ENCODE measurements around the gene CLK1. TPM values are rescaled to one million over a fixed set of nuclear protein-coding genes. Genes with fewer than 3 reads are reported as not detected.

Gene CLK1
- total RNA-seq, 6 experiments from 2014 or later: 29.9 to 81.5 (median 36.7) TPM

GRCh38 chr2:200843993-200844948 lies 20.2 kb downstream of the CLK1 start:
- WGBS (ENCODE audit: insufficient coverage, low coverage, low lambda C conversion rate, missing lambda C conversion rate): 84% methylated on average over 9 of the region's 24 CpGs
- ATAC-seq (peak in 2 of 4 donors; percentile 23 to 24), DNase-seq (no peak)
- intact Hi-C loops (cut with DNase I): no loop called here
- no peaks in the 10 kb centered on the region for H3K27me3 ChIP-seq
- H3K4me1 ChIP-seq: no peaks in the 10 kb centered on the region
- no peaks in the 10 kb centered on the region for H3K36me3 ChIP-seq
- H3K9me3 ChIP-seq: no peaks in the 10 kb centered on the region
- no peak overlapping the region for H3K4me3 ChIP-seq
- no peak overlapping the region for H3K27ac ChIP-seq
- TF ChIP-seq POLR2A (IDR thresholded peaks at IDR 0.05): no peak
- no peak for TF ChIP-seq CTCF (IDR thresholded peaks at IDR 0.05)

GRCh38 chr2:200839513-200839912 lies 24.9 kb downstream of the CLK1 start:
- DNase-seq (no peak), ATAC-seq (no peak)
- no CpG with 5 or more reads among the region's 3 CpGs for WGBS (ENCODE audit: insufficient coverage, low coverage, low lambda C conversion rate, missing lambda C conversion rate)
- Histone ChIP-seq H3K36me3 (no peaks in the 10 kb centered on the region), H3K9me3 (no peaks in the 10 kb centered on the region), H3K27ac (no peak overlapping the region), H3K4me3 (no peak overlapping the region), H3K4me1 (peaks cover 0 to 11% (median 0%) of the 10 kb centered on the region in 4 donors), H3K27me3 (no peaks in the 10 kb centered on the region)
- TF ChIP-seq POLR2A (IDR thresholded peaks at IDR 0.05) (no peak), CTCF (IDR thresholded peaks at IDR 0.05) (no peak)
- intact Hi-C loops (cut with DNase I): no loop called here

- no peaks in the 10 kb centered on the region for H3K36me3 ChIP-seq
- no peak for ATAC-seq
- H3K9me3 ChIP-seq: no peaks in the 10 kb centered on the region
- WGBS (ENCODE audit: insufficient coverage, low coverage, low lambda C conversion rate, missing lambda C conversion rate): 85% methylated on average over 3 of the region's 4 CpGs
- peaks cover 0 to 11% (median 0%) of the 10 kb centered on the region in 4 donors for H3K4me1 ChIP-seq
- H3K27ac ChIP-seq: no peak overlapping the region
- no peak overlapping the region for H3K4me3 ChIP-seq
- DNase-seq: no peak
- TF ChIP-seq CTCF (IDR thresholded peaks at IDR 0.05): no peak
- no peak for TF ChIP-seq POLR2A (IDR thresholded peaks at IDR 0.05)
- no peaks in the 10 kb centered on the region for H3K27me3 ChIP-seq
- intact Hi-C loops (cut with DNase I): no loop called here
Observed at GRCh38 chr2:200834701-200835100, 29.8 kb downstream of the CLK1 start.

- H3K9me3 ChIP-seq: no peaks in the 10 kb centered on the region
- H3K27ac ChIP-seq: no peak overlapping the region
- peaks cover 0 to 4% (median under 1%) of the 10 kb centered on the region in 4 donors for H3K36me3 ChIP-seq
- no peak for ATAC-seq
- H3K4me1 ChIP-seq: no peaks in the 10 kb centered on the region
- intact Hi-C loops (cut with DNase I): no loop called here
- no peak overlapping the region for H3K4me3 ChIP-seq
- DNase-seq: no peak
- no peak for TF ChIP-seq POLR2A (IDR thresholded peaks at IDR 0.05)
- TF ChIP-seq CTCF (IDR thresholded peaks at IDR 0.05): no peak
- no peaks in the 10 kb centered on the region for H3K27me3 ChIP-seq
- 92% methylated on average over 2 of the region's 2 CpGs for WGBS (ENCODE audit: insufficient coverage, low coverage, low lambda C conversion rate, missing lambda C conversion rate)
Observed at GRCh38 chr2:200829258-200829655, 35.2 kb downstream of the CLK1 start.
